ENCODE measurements around the gene UBE2E1. TPM values are rescaled to one million over a fixed set of nuclear protein-coding genes. Genes with fewer than 3 reads are reported as not detected.

Gene UBE2E1
- total RNA-seq, 3 donors from 2014 or later (not counting 1 experiment from before 2014, with no cell fraction given) = 80.0 to 89.5 (median 86.9) TPM

GRCh38 chr3:23889386-23889785, 83.6 kb downstream of the UBE2E1 start:
- no peak overlapping the region for H3K27ac ChIP-seq (ENCODE audit: low read length)
- 85% methylated on average over 2 of the region's 2 CpGs for WGBS (ENCODE audit: insufficient coverage)
- Mint-ChIP-seq H3K9me3 (no peaks in the 10 kb centered on the region), H3K4me3 (no peak overlapping the region), H3K36me3 (peaks cover 6% of the 10 kb centered on the region), H3K27me3 (ENCODE audit: low read depth in 2 of 2) (no peaks in the 10 kb centered on the region), H3K4me1 (peaks cover 2 to 4% of the 10 kb centered on the region in 2 donors), H3K27ac (no peak overlapping the region)
- DNase-seq (no peak), ATAC-seq (no peak)
- H3K4me3 ChIP-seq (ENCODE audit: low read length) = no peak overlapping the region
- intact Hi-C loops (cut with micrococcal nuclease) = no loop called here
- no peaks in the 10 kb centered on the region for H3K9me3 ChIP-seq (ENCODE audit: control insufficient read depth, insufficient read depth, low read length)
- no peak for TF ChIP-seq CTCF (IDR thresholded peaks at IDR 0.05)
- no peaks in the 10 kb centered on the region for H3K4me1 ChIP-seq (ENCODE audit: control insufficient read depth, insufficient read depth, low read length)
- H3K36me3 ChIP-seq (ENCODE audit: control insufficient read depth, insufficient read depth, low read length) = peaks cover 6% of the 10 kb centered on the region
- H3K27me3 ChIP-seq (ENCODE audit: control insufficient read depth, insufficient read depth, low read length) = no peaks in the 10 kb centered on the region

GRCh38 chr3:23889950-23890349, 84.2 kb downstream of the UBE2E1 start:
- no peak overlapping the region for H3K4me3 Mint-ChIP-seq
- H3K9me3 Mint-ChIP-seq = no peaks in the 10 kb centered on the region
- H3K27me3 ChIP-seq (ENCODE audit: control insufficient read depth, insufficient read depth, low read length) = no peaks in the 10 kb centered on the region
- WGBS (ENCODE audit: insufficient coverage) = 98% methylated on average over 3 of the region's 5 CpGs
- peaks cover 6% of the 10 kb centered on the region for H3K36me3 Mint-ChIP-seq
- H3K27ac ChIP-seq (ENCODE audit: low read length) = no peak overlapping the region
- TF ChIP-seq CTCF (IDR thresholded peaks at IDR 0.05) = no peak
- no peak overlapping the region for H3K27ac Mint-ChIP-seq
- ATAC-seq = no peak
- H3K4me3 ChIP-seq (ENCODE audit: low read length) = no peak overlapping the region
- H3K4me1 Mint-ChIP-seq = peaks cover 0 to 8% of the 10 kb centered on the region in 2 donors
- no peaks in the 10 kb centered on the region for H3K9me3 ChIP-seq (ENCODE audit: control insufficient read depth, insufficient read depth, low read length)
- no peaks in the 10 kb centered on the region for H3K27me3 Mint-ChIP-seq (ENCODE audit: low read depth in 2 of 2)
- no peak for DNase-seq
- no peaks in the 10 kb centered on the region for H3K4me1 ChIP-seq (ENCODE audit: control insufficient read depth, insufficient read depth, low read length)
- H3K36me3 ChIP-seq (ENCODE audit: control insufficient read depth, insufficient read depth, low read length) = peaks cover 6% of the 10 kb centered on the region
- intact Hi-C loops (cut with micrococcal nuclease) = no loop called here

GRCh38 chr3:23894254-23895061, 88.7 kb downstream of the UBE2E1 start:
- H3K36me3 Mint-ChIP-seq = peaks cover 17% of the 10 kb centered on the region
- no peak overlapping the region for H3K4me3 Mint-ChIP-seq
- intact Hi-C loops (cut with micrococcal nuclease) = no loop called here

More at GRCh38 chr3:23894254-23895061, 88.7 kb downstream of the UBE2E1 start:
- DNase-seq = no peak
- TF ChIP-seq CTCF (IDR thresholded peaks at IDR 0.05) = no peak
- WGBS (ENCODE audit: insufficient coverage) = 90% methylated on average over 8 of the region's 8 CpGs
- no peaks in the 10 kb centered on the region for H3K4me1 ChIP-seq (ENCODE audit: control insufficient read depth, insufficient read depth, low read length)
- H3K9me3 ChIP-seq (ENCODE audit: control insufficient read depth, insufficient read depth, low read length) = no peaks in the 10 kb centered on the region
- Mint-ChIP-seq H3K4me1 (peaks cover 0 to 10% of the 10 kb centered on the region in 2 donors), H3K27ac (peak overlapping the region in 1 of 2 donors; percentile 68), H3K9me3 (no peaks in the 10 kb centered on the region), H3K27me3 (ENCODE audit: low read depth in 2 of 2) (no peaks in the 10 kb centered on the region)
- H3K27ac ChIP-seq (ENCODE audit: low read length) = no peak overlapping the region
- no peak overlapping the region for H3K4me3 ChIP-seq (ENCODE audit: low read length)
- no peaks in the 10 kb centered on the region for H3K27me3 ChIP-seq (ENCODE audit: control insufficient read depth, insufficient read depth, low read length)
- ATAC-seq = no peak
- peaks cover 11% of the 10 kb centered on the region for H3K36me3 ChIP-seq (ENCODE audit: control insufficient read depth, insufficient read depth, low read length)

Data from natural killer cell (primary cell).